Sigmoid colon (tissue), 4 donors: ENCODE data around the gene SPPL3.
"Not testable (repeated sequence)": the region's sequence is repeated elsewhere in the genome, so short reads cannot be mapped to it uniquely, and the experiment has no call there.

Experiments
- CTCF ChIP-seq, 4 experiments: fragments of 450-650 bp in 3 of 4; fragments of 200-600 bp in 1 of 4; IDR thresholded peaks; one replicate each; pipeline ENCODE4 v1.5.1; 2016 to 2019; ENCODE audit warnings: antibody characterized with exemption in 4 of 4, mild to moderate bottlenecking in 3 of 4, moderate library complexity in 2 of 4
- POLR2A ChIP-seq, 2 donors: fragments of 450-650 bp; IDR thresholded peaks; one replicate each; pipeline ENCODE4 v1.6.1; 2016; ENCODE audit warnings: antibody characterized with exemption in 2 of 2, mild to moderate bottlenecking in 2 of 2, moderate library complexity in 2 of 2
- POLR2AphosphoS5 ChIP-seq, 4 donors: sonication (generic); formaldehyde crosslinking; IDR thresholded peaks; one replicate each; pipeline ENCODE4 v1.6.1; 2017; ENCODE audit warnings: antibody characterized with exemption in 4 of 4

GRCh38 chr12:120838629-120839383 lies 65.4 kb downstream of the SPPL3 start:
- TF ChIP-seq CTCF, POLR2A, POLR2AphosphoS5 (IDR thresholded peaks at IDR 0.05): not testable (repeated sequence)
